HepG2 (cell line): ENCODE data around the gene POLL. TPM values are rescaled to one million over a fixed set of nuclear protein-coding genes. Genes with fewer than 3 reads are reported as not detected.

Source experiments
- ERF ChIP-seq: IDR thresholded peaks from 2 replicates; pipeline ENCODE4 v1.6.1; 2018; ENCODE audit warnings: missing biosample characterization, missing genetic modification reagents
- FOXO1 ChIP-seq: sonication (generic); formaldehyde crosslinking; IDR thresholded peaks from 2 replicates; pipeline ENCODE4 v1.4.0; 2020; ENCODE audit warnings: missing genetic modification reagents
- MXD3 ChIP-seq: IDR thresholded peaks from 2 replicates; pipeline ENCODE4 v1.6.1; 2016; ENCODE audit warnings: mild to moderate bottlenecking, missing biosample characterization, missing genetic modification reagents
- NKX3-1 ChIP-seq: sonication (generic); formaldehyde crosslinking; IDR thresholded peaks from 2 replicates; pipeline ENCODE4 v1.5.0; 2020; ENCODE audit warnings: missing genetic modification reagents
- NONO ChIP-seq, 2 experiments: fragments of 450-650 bp in 1 of 2; sonication (generic) in 1 of 2; formaldehyde crosslinking in 1 of 2; IDR thresholded peaks in 1 of 2; conservative IDR thresholded peaks in 1 of 2; 2 replicates each; pipeline versions ENCODE4 v1.6.1 to v1.8.0; 2017 to 2022; ENCODE audit warnings: mild to moderate bottlenecking in 1 of 2, missing genetic modification reagents in 1 of 2, moderate library complexity in 1 of 2
- PHF20 ChIP-seq: sonication (generic); formaldehyde crosslinking; IDR thresholded peaks from 2 replicates; pipeline ENCODE4 v1.5.0; 2020; ENCODE audit warnings: mild to moderate bottlenecking, missing genetic modification reagents
- SMARCE1 ChIP-seq: fragments of 450-650 bp; IDR thresholded peaks from 2 replicates; pipeline ENCODE4 v1.6.1; 2017; ENCODE audit warnings: borderline replicate concordance
- SUZ12 ChIP-seq: fragments of 150-350 bp; IDR thresholded peaks from 2 replicates; pipeline ENCODE4 v1.6.1; 2014; ENCODE audit warnings: low read depth, low read length
- TRIM24 ChIP-seq: sonication (generic); formaldehyde crosslinking; IDR thresholded peaks from 2 replicates; pipeline ENCODE4 v1.8.0; 2022; ENCODE audit warnings: mild to moderate bottlenecking, missing genetic modification reagents
- ZFP1 ChIP-seq: IDR thresholded peaks from 2 replicates; pipeline ENCODE4 v1.6.1; 2016
- ZNF101 ChIP-seq: sonication (generic); formaldehyde crosslinking; IDR thresholded peaks from 2 replicates; pipeline ENCODE4 v1.4.0; 2020; ENCODE audit warnings: mild to moderate bottlenecking, low read depth, missing genetic modification reagents, borderline replicate concordance
- ZNF253 ChIP-seq: sonication (generic); formaldehyde crosslinking; IDR thresholded peaks from 2 replicates; pipeline ENCODE4 v1.8.0; 2022; ENCODE audit warnings: mild to moderate bottlenecking, missing genetic modification reagents, borderline replicate concordance
- ZNF256 ChIP-seq: sonication (generic); formaldehyde crosslinking; conservative IDR thresholded peaks from 2 replicates; pipeline ENCODE4 v1.4.0; 2020; ENCODE audit warnings: missing genetic modification reagents
- ZNF567 ChIP-seq: sonication (generic); formaldehyde crosslinking; IDR thresholded peaks from 2 replicates; pipeline ENCODE4 v1.8.1; 2023; ENCODE audit warnings: mild to moderate bottlenecking, missing genetic modification reagents, borderline replicate concordance
- ZNF703 ChIP-seq: sonication (generic); formaldehyde crosslinking; IDR thresholded peaks from 2 replicates; pipeline ENCODE4 v1.5.1; 2020; ENCODE audit warnings: missing genetic modification reagents, mild to moderate bottlenecking, moderate library complexity, borderline replicate concordance
- ZNF784 ChIP-seq: sonication (generic); formaldehyde crosslinking; IDR thresholded peaks from 2 replicates; pipeline ENCODE4 v1.5.1; 2020; ENCODE audit warnings: missing genetic modification reagents, mild to moderate bottlenecking, borderline replicate concordance
- ZNF850 ChIP-seq: sonication (generic); formaldehyde crosslinking; conservative IDR thresholded peaks from 2 replicates; pipeline ENCODE4 v1.9.0; 2021; ENCODE audit warnings: mild to moderate bottlenecking, missing genetic modification reagents
- ZSCAN29 ChIP-seq: sonication (generic); formaldehyde crosslinking; conservative IDR thresholded peaks from 2 replicates; pipeline ENCODE4 v1.4.0; 2020; ENCODE audit warnings: mild to moderate bottlenecking, missing genetic modification reagents
- polyA plus RNA-seq, 8 experiments: library from polyadenylated mRNA; depleted of rRNA in 3 of 8; stranded (reverse) in 7 of 8; unstranded in 1 of 8; fragments of >200 nt; fragmentation: Illumina TruSeq in 4 of 8; extraction: Trizol in 4 of 8; gene quantifications; 2 replicates each; pipeline versions ENCODE4 v1.2.1 to v1.2.3, GENCODE V29; 2011 to 2016; ENCODE audit warnings: low read depth in 4 of 8, missing spikeins in 1 of 8, mixed read lengths in 1 of 8; ENCODE audit not compliant: insufficient read depth in 1 of 8
- total RNA-seq, 5 experiments: library from RNA; depleted of rRNA; stranded (reverse); fragments of >200 nt; fragmentation: Illumina TruSeq; extraction: Trizol; gene quantifications; 2 replicates each; pipeline ENCODE4 v1.2.3, GENCODE V29; 2016; ENCODE audit warnings: low read depth in 1 of 5
- TF ChIP-seq, protein P1 (sequence below): sonication (generic); formaldehyde crosslinking; IDR thresholded peaks from 2 replicates; pipeline ENCODE4 v1.5.1; 2020; ENCODE audit warnings: mild to moderate bottlenecking, moderate library complexity, missing genetic modification reagents
- TF ChIP-seq, protein P2 (sequence below): sonication (generic); formaldehyde crosslinking; IDR thresholded peaks from 2 replicates; pipeline ENCODE4 v1.4.0; 2020; ENCODE audit warnings: missing genetic modification reagents
- TF ChIP-seq, protein P3 (sequence below): sonication (generic); formaldehyde crosslinking; IDR thresholded peaks from 2 replicates; pipeline ENCODE4 v1.4.0; 2020; ENCODE audit warnings: mild to moderate bottlenecking, missing genetic modification reagents

POLL gene
- total and polyA plus RNA-seq, 2 of the 13 experiments (the other 11 are each of a cell fraction or from before 2014, with no cell fraction given) = 13.8 to 19.1 TPM

- TF ChIP-seq MXD3 (CRISPR knock-in tag) (peak; percentile 56; the same call in 1 of the 2 replicates), ZNF850 (no peak), ZFP1 (0 out of 2 replicates have a peak, but pooled peaks have one; percentile 31), NONO (IDR thresholded peaks at IDR 0.05) (no peak), NONO (CRISPR knock-in tag; conservative IDR thresholded peaks at IDR 0.05) (peak; percentile 68; the same call in 1 of the 2 replicates), ZNF567 (CRISPR knock-in tag) (no peak), ZNF253 (0 out of 2 replicates have a peak, but pooled peaks have one; percentile 14), SUZ12 (no peak), ZNF784 (CRISPR knock-in tag) (peak; percentile 56; the same call in 1 of the 2 replicates), ZNF101 (CRISPR knock-in tag) (no peak), SMARCE1 (no peak), ZNF703 (no peak), ZSCAN29 (CRISPR knock-in tag) (0 out of 2 replicates have a peak, but pooled peaks have one; percentile 31), TRIM24 (CRISPR knock-in tag) (no peak), ERF (CRISPR knock-in tag) (peak; percentile 77), ZNF256 (0 out of 2 replicates have a peak, but pooled peaks have one; percentile 2), FOXO1 (0 out of 2 replicates have a peak, but pooled peaks have one; percentile 5), PHF20 (CRISPR knock-in tag) (peak; percentile 91), NKX3-1 (peak; percentile 71; the same call in 1 of the 2 replicates)
- TF ChIP-seq, protein P1, sequence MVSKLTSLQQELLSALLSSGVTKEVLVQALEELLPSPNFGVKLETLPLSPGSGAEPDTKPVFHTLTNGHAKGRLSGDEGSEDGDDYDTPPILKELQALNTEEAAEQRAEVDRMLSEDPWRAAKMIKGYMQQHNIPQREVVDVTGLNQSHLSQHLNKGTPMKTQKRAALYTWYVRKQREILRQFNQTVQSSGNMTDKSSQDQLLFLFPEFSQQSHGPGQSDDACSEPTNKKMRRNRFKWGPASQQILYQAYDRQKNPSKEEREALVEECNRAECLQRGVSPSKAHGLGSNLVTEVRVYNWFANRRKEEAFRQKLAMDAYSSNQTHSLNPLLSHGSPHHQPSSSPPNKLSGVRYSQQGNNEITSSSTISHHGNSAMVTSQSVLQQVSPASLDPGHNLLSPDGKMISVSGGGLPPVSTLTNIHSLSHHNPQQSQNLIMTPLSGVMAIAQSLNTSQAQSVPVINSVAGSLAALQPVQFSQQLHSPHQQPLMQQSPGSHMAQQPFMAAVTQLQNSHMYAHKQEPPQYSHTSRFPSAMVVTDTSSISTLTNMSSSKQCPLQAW (CRISPR knock-in tag) = peak; percentile 60; the same call in 1 of the 2 replicates
- TF ChIP-seq, protein P2, sequence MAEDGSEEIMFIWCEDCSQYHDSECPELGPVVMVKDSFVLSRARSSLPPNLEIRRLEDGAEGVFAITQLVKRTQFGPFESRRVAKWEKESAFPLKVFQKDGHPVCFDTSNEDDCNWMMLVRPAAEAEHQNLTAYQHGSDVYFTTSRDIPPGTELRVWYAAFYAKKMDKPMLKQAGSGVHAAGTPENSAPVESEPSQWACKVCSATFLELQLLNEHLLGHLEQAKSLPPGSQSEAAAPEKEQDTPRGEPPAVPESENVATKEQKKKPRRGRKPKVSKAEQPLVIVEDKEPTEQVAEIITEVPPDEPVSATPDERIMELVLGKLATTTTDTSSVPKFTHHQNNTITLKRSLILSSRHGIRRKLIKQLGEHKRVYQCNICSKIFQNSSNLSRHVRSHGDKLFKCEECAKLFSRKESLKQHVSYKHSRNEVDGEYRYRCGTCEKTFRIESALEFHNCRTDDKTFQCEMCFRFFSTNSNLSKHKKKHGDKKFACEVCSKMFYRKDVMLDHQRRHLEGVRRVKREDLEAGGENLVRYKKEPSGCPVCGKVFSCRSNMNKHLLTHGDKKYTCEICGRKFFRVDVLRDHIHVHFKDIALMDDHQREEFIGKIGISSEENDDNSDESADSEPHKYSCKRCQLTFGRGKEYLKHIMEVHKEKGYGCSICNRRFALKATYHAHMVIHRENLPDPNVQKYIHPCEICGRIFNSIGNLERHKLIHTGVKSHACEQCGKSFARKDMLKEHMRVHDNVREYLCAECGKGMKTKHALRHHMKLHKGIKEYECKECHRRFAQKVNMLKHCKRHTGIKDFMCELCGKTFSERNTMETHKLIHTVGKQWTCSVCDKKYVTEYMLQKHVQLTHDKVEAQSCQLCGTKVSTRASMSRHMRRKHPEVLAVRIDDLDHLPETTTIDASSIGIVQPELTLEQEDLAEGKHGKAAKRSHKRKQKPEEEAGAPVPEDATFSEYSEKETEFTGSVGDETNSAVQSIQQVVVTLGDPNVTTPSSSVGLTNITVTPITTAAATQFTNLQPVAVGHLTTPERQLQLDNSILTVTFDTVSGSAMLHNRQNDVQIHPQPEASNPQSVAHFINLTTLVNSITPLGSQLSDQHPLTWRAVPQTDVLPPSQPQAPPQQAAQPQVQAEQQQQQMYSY = peak; percentile 61
- TF ChIP-seq, protein P3, sequence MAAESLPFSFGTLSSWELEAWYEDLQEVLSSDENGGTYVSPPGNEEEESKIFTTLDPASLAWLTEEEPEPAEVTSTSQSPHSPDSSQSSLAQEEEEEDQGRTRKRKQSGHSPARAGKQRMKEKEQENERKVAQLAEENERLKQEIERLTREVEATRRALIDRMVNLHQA (CRISPR knock-in tag) = no peak
Observed at GRCh38 chr10:101587725-101588653, at the start of gene POLL, which contains the start of gene DPCD (continued).
